ENCODE data around the gene KCTD7. TPM values are rescaled to one million over a fixed set of nuclear protein-coding genes. Genes with fewer than 3 reads are reported as not detected.
"Not testable (repeated sequence)": the region's sequence is repeated elsewhere in the genome, so short reads cannot be mapped to it uniquely, and the experiment has no call there.

Gene KCTD7
- total RNA-seq, 1 donor from 2014 or later: 15.9 TPM

DNA sequence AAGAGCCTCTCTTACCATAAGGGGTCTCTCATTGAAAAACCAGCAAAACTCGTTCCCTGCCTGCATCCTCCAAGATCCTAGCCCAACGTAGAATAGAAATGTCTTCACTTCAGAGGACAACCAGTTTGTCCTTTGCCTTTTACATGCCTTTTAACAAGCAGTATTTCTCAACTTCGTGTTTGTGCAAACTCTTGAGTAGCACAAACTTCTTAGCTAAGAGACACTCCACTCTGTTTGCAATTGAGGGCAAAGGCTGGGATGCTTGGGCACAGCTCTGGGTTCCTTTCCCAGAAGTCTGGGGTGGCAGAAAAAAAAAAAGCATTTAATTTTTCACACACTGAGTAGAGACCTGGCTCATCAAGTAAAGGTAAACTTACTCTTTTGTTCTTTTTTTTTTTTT, 19.5 kb upstream of the KCTD7 start:
- Mint-ChIP-seq H3K27me3 (ENCODE audit: low read depth) (no peaks in the 10 kb centered on the region), H3K9me3 (no peaks in the 10 kb centered on the region), H3K4me3 (no peak overlapping the region), H3K36me3 (no peaks in the 10 kb centered on the region), H3K27ac (no peak overlapping the region), H3K4me1 (no peaks in the 10 kb centered on the region)
- TF ChIP-seq CTCF (IDR thresholded peaks at IDR 0.05; ENCODE audit: unreplicated experiment): no peak
- no peak for DNase-seq (ENCODE audit: low spot score in 2 of 2, unreplicated experiment in 2 of 2)

DNA sequence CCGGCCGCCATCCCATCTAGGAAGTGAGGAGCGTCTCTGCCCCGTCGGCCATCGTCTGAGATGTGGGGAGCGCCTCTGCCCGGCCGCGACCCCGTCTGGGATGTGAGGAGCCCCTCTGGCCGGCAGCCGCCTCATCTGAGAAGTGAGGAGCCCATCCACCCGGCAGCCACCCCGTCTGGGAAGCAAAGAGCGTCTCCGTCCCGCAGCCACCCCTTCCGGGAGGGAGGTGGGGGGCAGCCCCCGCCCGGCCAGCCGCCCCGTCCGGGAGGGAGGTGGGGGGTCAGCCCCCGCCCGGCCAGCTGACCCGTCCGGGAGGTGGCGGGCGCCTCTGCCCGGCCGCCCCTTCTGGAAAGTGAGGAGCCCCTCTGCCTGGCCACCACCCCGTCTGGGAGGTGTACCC, 14.1 kb upstream of the KCTD7 start:
- H3K4me3 Mint-ChIP-seq; H3K27me3 Mint-ChIP-seq (ENCODE audit: low read depth); H3K4me1 Mint-ChIP-seq; H3K36me3 Mint-ChIP-seq; H3K27ac Mint-ChIP-seq; DNase-seq (ENCODE audit: low spot score in 2 of 2, unreplicated experiment in 2 of 2); H3K9me3 Mint-ChIP-seq: not testable (repeated sequence)

DNA sequence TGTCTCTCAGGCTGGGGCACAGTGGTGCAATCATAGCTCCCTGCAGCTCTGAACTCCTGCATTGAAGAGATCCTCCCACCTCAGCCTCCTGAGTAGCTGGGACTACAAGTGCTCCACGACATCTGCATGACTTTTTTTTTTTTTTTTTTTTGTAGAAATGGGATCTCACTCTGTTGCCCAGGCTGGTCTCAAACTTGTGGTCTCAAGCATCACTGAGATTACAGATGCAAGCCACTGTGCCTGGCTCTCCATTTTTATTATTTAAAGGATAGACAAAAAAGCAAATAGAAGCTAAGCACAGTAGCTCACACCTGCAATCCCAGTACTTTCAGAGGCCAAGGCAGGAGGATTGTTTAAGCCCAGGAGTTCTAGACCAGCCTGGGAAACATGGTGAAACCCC, 13.0 kb upstream of the KCTD7 start:
- H3K4me1 Mint-ChIP-seq: peaks cover 10% of the 10 kb centered on the region
- H3K4me3 Mint-ChIP-seq: no peak overlapping the region
- H3K36me3 Mint-ChIP-seq: no peaks in the 10 kb centered on the region
- no peak overlapping the region for H3K27ac Mint-ChIP-seq
- DNase-seq (ENCODE audit: low spot score in 2 of 2, unreplicated experiment in 2 of 2): no peak
- H3K9me3 Mint-ChIP-seq: peaks cover 3% of the 10 kb centered on the region
- H3K27me3 Mint-ChIP-seq (ENCODE audit: low read depth): no peaks in the 10 kb centered on the region
- no peak for TF ChIP-seq CTCF (IDR thresholded peaks at IDR 0.05; ENCODE audit: unreplicated experiment)

DNA sequence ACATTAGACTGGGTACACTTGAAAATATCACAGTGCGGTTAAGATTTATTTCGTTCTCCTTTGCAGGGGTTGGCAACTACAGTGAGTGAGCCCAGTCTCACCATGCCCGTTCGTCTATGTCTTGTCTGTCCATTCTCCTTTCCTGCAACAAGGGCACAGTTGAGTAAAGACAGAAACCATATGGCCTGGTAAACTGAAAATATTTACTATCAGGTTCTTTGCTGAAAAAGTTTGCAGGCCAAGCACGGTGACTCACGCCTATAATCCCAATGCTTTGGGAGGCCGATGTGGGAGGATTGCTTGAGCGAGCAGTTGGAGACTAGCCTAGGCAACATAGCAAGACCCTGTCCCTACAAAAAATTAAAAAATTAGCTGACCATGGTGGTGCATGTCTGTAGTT, 11.4 kb upstream of the KCTD7 start:
- peaks cover under 1% of the 10 kb centered on the region for H3K27me3 Mint-ChIP-seq (ENCODE audit: low read depth)

DNA sequence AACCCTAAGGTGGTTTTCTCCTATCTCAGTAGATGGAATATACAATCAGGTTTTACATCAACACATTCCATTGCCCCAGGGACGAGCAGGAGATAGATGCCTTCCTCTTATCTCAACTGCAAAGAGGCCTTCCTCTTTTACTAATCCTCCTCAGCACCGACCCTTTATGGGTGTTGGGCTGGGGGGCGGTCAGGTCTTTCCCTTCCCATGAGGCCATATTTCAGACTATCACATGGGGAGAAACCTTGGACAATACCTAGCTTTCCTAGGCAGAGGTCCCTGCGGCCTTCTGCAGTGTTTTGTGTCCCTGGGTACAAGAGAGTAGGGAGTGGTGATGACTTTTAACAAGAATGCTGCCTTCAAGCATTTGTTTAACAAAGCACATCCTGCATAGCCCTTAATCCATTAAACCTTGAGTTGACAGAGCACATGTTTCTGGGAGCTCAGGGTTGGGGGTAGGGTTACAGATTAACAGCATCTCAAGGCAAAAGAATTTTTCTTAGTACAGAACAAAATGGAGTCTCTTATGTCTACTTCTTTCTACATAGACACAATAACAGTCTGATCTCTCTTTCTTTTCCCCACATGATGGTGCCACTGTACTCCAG, 9.2 kb upstream of the KCTD7 start:
- not testable (repeated sequence) for H3K9me3 Mint-ChIP-seq; DNase-seq (ENCODE audit: low spot score in 2 of 2, unreplicated experiment in 2 of 2); H3K4me3 Mint-ChIP-seq; H3K36me3 Mint-ChIP-seq
- Mint-ChIP-seq H3K4me1 (peaks cover 10% of the 10 kb centered on the region), H3K27me3 (ENCODE audit: low read depth) (peaks cover 14% of the 10 kb centered on the region), H3K27ac (peak overlapping the region; percentile 79)

More for the DNA sequence above, 11.4 kb upstream of the KCTD7 start:
- Mint-ChIP-seq H3K27ac (no peak overlapping the region), H3K9me3 (peaks cover 3% of the 10 kb centered on the region), H3K4me3 (no peak overlapping the region), H3K36me3 (no peaks in the 10 kb centered on the region), H3K4me1 (peaks cover 10% of the 10 kb centered on the region)
- no peak for TF ChIP-seq CTCF (IDR thresholded peaks at IDR 0.05; ENCODE audit: unreplicated experiment)
- DNase-seq (ENCODE audit: low spot score in 2 of 2, unreplicated experiment in 2 of 2): no peak

DNA sequence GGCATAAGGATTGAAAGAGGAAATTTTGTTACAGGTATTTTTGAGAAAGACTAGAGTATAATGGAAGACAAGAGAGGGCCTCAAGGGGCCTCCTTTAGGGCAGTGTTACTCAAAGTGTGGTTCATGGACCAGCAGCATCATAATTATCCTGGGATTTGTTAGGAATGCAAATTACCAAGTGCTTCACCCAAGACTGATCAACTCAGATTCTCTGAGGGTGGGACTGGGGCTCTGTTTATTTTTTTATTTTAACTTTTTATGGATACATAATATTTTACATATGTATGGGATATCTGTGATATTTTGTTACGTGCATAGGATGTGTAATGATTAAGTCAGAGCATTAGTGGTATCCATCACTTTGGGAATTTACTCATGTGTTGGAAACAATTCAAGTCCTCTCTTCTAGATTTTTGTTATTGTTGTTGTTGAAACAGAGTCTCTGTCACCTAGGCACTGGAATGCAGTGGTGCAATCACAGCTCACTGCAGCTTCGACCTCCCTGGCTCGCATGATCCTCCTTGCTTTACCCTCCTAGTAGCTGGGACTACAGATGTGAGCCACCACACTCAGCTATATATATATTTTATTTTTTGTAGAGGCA, 2.2 kb upstream of the KCTD7 start:
- H3K27ac Mint-ChIP-seq: no peak overlapping the region
- no peak overlapping the region for H3K4me3 Mint-ChIP-seq
- no peak for TF ChIP-seq CTCF (IDR thresholded peaks at IDR 0.05; ENCODE audit: unreplicated experiment)
- peaks cover 19% of the 10 kb centered on the region for H3K27me3 Mint-ChIP-seq (ENCODE audit: low read depth)
- no peaks in the 10 kb centered on the region for H3K9me3 Mint-ChIP-seq
- H3K36me3 Mint-ChIP-seq: no peaks in the 10 kb centered on the region
- DNase-seq (ENCODE audit: low spot score in 2 of 2, unreplicated experiment in 2 of 2): no peak
- H3K4me1 Mint-ChIP-seq: peaks cover 13% of the 10 kb centered on the region
